ENCODE measurements around the gene ZSCAN21.

The ZSCAN21 gene

GRCh38 chr7:100088621-100089457 lies 39.3 kb downstream of the ZSCAN21 start, which contains the start of gene COPS6 (continued):
- TF ChIP-seq ZBTB49 (tag by site-specific recombination; IDR thresholded peaks at IDR 0.05; ENCODE audit: low read depth) (no peak), ZBTB1 (tag by site-specific recombination; IDR thresholded peaks at IDR 0.05) (peak; percentile 30; the same call in 1 of the 2 replicates), ZNF292 (tag by site-specific recombination; IDR thresholded peaks at IDR 0.05; ENCODE audit: borderline replicate concordance, low read depth) (no peak), ZFHX2 (tag by site-specific recombination; conservative IDR thresholded peaks at IDR 0.05) (no peak), ZNF174 (tag by site-specific recombination; IDR thresholded peaks at IDR 0.05) (no peak), ZSCAN4 (tag by site-specific recombination; IDR thresholded peaks at IDR 0.05) (no peak; the same call in 1 of the 2 replicates), GLIS2 (tag by site-specific recombination; IDR thresholded peaks at IDR 0.05) (0 out of 2 replicates have a peak, but pooled peaks have one; percentile 40), ZNF121 (tag by site-specific recombination; IDR thresholded peaks at IDR 0.05) (no peak), ZNF148 (tag by site-specific recombination; IDR thresholded peaks at IDR 0.05; ENCODE audit: borderline replicate concordance) (no peak), EGR2 (tag by site-specific recombination; IDR thresholded peaks at IDR 0.05; ENCODE audit: low read depth) (peak; percentile 36; the same call in 1 of the 2 replicates), ZNF157 (tag by site-specific recombination; IDR thresholded peaks at IDR 0.05) (no peak), ZNF768 (tag by site-specific recombination; IDR thresholded peaks at IDR 0.05) (no peak), ZNF544 (tag by site-specific recombination; IDR thresholded peaks at IDR 0.05) (no peak), ZNF248 (tag by site-specific recombination; IDR thresholded peaks at IDR 0.05) (no peak), ZNF596 (tag by site-specific recombination; IDR thresholded peaks at IDR 0.05) (no peak; the same call in 1 of the 2 replicates), SALL2 (tag by site-specific recombination; IDR thresholded peaks at IDR 0.05; ENCODE audit: borderline replicate concordance) (no peak), ZNF488 (tag by site-specific recombination; IDR thresholded peaks at IDR 0.05) (no peak), ZNF561 (tag by site-specific recombination; IDR thresholded peaks at IDR 0.05; ENCODE audit: borderline replicate concordance) (peak; percentile 88; the same call in 1 of the 2 replicates), ZBTB17 (tag by site-specific recombination; IDR thresholded peaks at IDR 0.05) (no peak), KLF16 (tag by site-specific recombination; IDR thresholded peaks at IDR 0.05) (peak; percentile 83), ZNF175 (tag by site-specific recombination; IDR thresholded peaks at IDR 0.05) (no peak), ZXDB (tag by site-specific recombination; IDR thresholded peaks at IDR 0.05) (peak; percentile 88), ZNF704 (tag by site-specific recombination; IDR thresholded peaks at IDR 0.05) (no peak), CTCF (tag by site-specific recombination; IDR thresholded peaks at IDR 0.05) (no peak), KLF7 (tag by site-specific recombination; IDR thresholded peaks at IDR 0.05; ENCODE audit: borderline replicate concordance) (no peak), ZNF701 (tag by site-specific recombination; IDR thresholded peaks at IDR 0.05) (no peak), ZNF76 (tag by site-specific recombination; IDR thresholded peaks at IDR 0.05; ENCODE audit: borderline replicate concordance, low read depth) (peak; percentile 80), ZNF138 (tag by site-specific recombination; IDR thresholded peaks at IDR 0.05; ENCODE audit: borderline replicate concordance) (no peak), GLI4 (tag by site-specific recombination; IDR thresholded peaks at IDR 0.05) (peak; percentile 83; the same call in 1 of the 2 replicates), ZNF514 (tag by site-specific recombination; IDR thresholded peaks at IDR 0.05) (no peak)
